EH (cell line): ENCODE results near the gene PFN3.

Experiments used
- DNase-seq: peaks from one replicate; pipeline ENCODE4 v3.0.0-alpha.2; 2015; ENCODE audit warnings: low read depth

PFN3 gene

GRCh38 chr5:177437623-177438022 is 37.2 kb upstream of the PFN3 start:
- DNase-seq = no peak

GRCh38 chr5:177435847-177436536 is 35.5 kb upstream of the PFN3 start:
- no peak for DNase-seq

GRCh38 chr5:177434942-177435738 is 34.7 kb upstream of the PFN3 start:
- no peak for DNase-seq

- DNase-seq = no peak
These were observed 34.0 kb upstream of the PFN3 start for GRCh38 chr5:177434437-177434836.

- no peak for DNase-seq
These were observed 33.3 kb upstream of the PFN3 start for GRCh38 chr5:177433658-177434217.

GRCh38 chr5:177432839-177433657 is 32.6 kb upstream of the PFN3 start:
- no peak for DNase-seq

GRCh38 chr5:177432143-177432838 is 31.8 kb upstream of the PFN3 start:
- DNase-seq = no peak

- no peak for DNase-seq
These were observed 31.1 kb upstream of the PFN3 start for GRCh38 chr5:177431317-177432142.

- no peak for DNase-seq
These were observed 30.5 kb upstream of the PFN3 start for GRCh38 chr5:177430972-177431316.

- no peak for DNase-seq
These were observed 29.9 kb upstream of the PFN3 start for GRCh38 chr5:177430140-177430951.

- DNase-seq = no peak
These were observed 29.0 kb upstream of the PFN3 start for GRCh38 chr5:177429248-177430040.

GRCh38 chr5:177428574-177429217 is 28.2 kb upstream of the PFN3 start:
- no peak for DNase-seq

GRCh38 chr5:177427919-177428573 is 27.6 kb upstream of the PFN3 start:
- DNase-seq = no peak

GRCh38 chr5:177427211-177427822 is 26.9 kb upstream of the PFN3 start:
- DNase-seq = peak; percentile 27

- no peak for DNase-seq
These were observed 26.2 kb upstream of the PFN3 start, which contains the start of gene GRK6 for GRCh38 chr5:177426566-177427210. Gene GRK6, plus strand, starts transcription at chr5:177426676. Its CDS starts 170 bp downstream, at chr5:177426846.

GRCh38 chr5:177425801-177426565 is 25.5 kb upstream of the PFN3 start:
- DNase-seq = peak; percentile 100
